HCT116 (cell line): ENCODE data around the gene NEDD4. TPM values are rescaled to one million over a fixed set of nuclear protein-coding genes. Genes with fewer than 3 reads are reported as not detected.

Experiments used
- ATAC-seq: fragments of 200-7000 bp; cut with Tn5 transposase; 2 replicates; pipeline ENCODE4 v1.9.1; 2020; ENCODE audit warnings: mild to moderate bottlenecking, moderate library complexity
- BruUV-seq: library from RNA; stranded (reverse); fragments of 400-500 nt; replicated peaks from 2 replicates; lab custom pipeline; 2021; lab: Mats Ljungman, UMichigan
- CTCF ChIA-PET: fragments of 300-600 bp; sonication (Branson Sonifier 250); formaldehyde crosslinking; loops from one replicate; lab custom pipeline; 2021; ENCODE audit warnings: antibody characterized with exemption; lab: Charles Lee
- POLR2A ChIA-PET: fragments of 300-600, 350-600 bp; sonication (Branson Sonifier 250); formaldehyde crosslinking; loops from one replicate; lab custom pipeline; 2021; ENCODE audit warnings: antibody characterized with exemption; lab: Charles Lee
- RAD21 ChIA-PET, 2 experiments: fragments of 300-600 bp; sonication (Branson Sonifier 250); formaldehyde crosslinking; loops; one replicate each; lab custom pipeline; 2023; ENCODE audit warnings: low total read pairs in 2 of 2; ENCODE audit not compliant: uncharacterized antibody in 2 of 2, unreplicated experiment in 2 of 2, low non-redundant PET in 1 of 2; lab: Charles Lee
- DNase-seq: peaks from one replicate; pipeline ENCODE4 v3.0.0-alpha.2; 2010; ENCODE audit warnings: low read depth, low spot score
- H2AFZ ChIP-seq: fragments of 200-600 bp; shearing (Covaris generic), sonication (generic); 2 replicates; pipeline ENCODE4 v1.6.1; 2017; ENCODE audit warnings: low read depth, mixed run types, mixed read lengths, antibody characterized with exemption, low read length; ENCODE audit not compliant: poor library complexity, severe bottlenecking
- H3K27ac ChIP-seq: 2 replicates; pipeline ENCODE4 v1.5.1; 2012; ENCODE audit warnings: low read depth, low read length
- H3K27me3 ChIP-seq: fragments of 200-600 bp; sonication (generic); 2 replicates; pipeline ENCODE4 v1.6.1; 2016; ENCODE audit warnings: mixed run types, low read length, mixed read lengths; ENCODE audit not compliant: insufficient read depth
- H3K36me3 ChIP-seq, 2 experiments: fragments of 200-500 bp in 1 of 2; fragments of 200-600 bp in 1 of 2; sonication (Bioruptor generic) in 1 of 2; sonication (generic) in 1 of 2; 2 replicates each; pipeline versions ENCODE4 v1.5.1 to v1.6.1; 2014 to 2016; ENCODE audit warnings: low read length in 2 of 2, inconsistent platforms in 1 of 2, mixed read lengths in 1 of 2, mixed run types in 1 of 2; ENCODE audit not compliant: insufficient read depth in 2 of 2, control insufficient read depth in 1 of 2
- H3K4me1 ChIP-seq, 2 experiments: fragments of 200-600 bp in 1 of 2; sonication (generic) in 1 of 2; 2 replicates each; pipeline versions ENCODE4 v1.5.1 to v1.6.1; 2012 to 2017; ENCODE audit warnings: low read length in 2 of 2, inconsistent platforms in 1 of 2, mild to moderate bottlenecking in 1 of 2, mixed read lengths in 1 of 2, mixed run types in 1 of 2, moderate library complexity in 1 of 2; ENCODE audit not compliant: insufficient read depth in 2 of 2, control insufficient read depth in 1 of 2
- H3K4me2 ChIP-seq: fragments of 200-600 bp; sonication (generic); 2 replicates; pipeline ENCODE4 v1.6.1; 2017; ENCODE audit warnings: mixed run types, low read length, mixed read lengths
- H3K4me3 ChIP-seq, 2 experiments: fragments of 200-600 bp in 1 of 2; sonication (generic) in 1 of 2; replicated peaks in 1 of 2; 2 replicates each; pipeline ENCODE4 v1.5.1; 2011 to 2016; ENCODE audit warnings: low read length in 2 of 2, control low read depth in 1 of 2, low read depth in 1 of 2, mild to moderate bottlenecking in 1 of 2, mixed read lengths in 1 of 2, mixed run types in 1 of 2
- H3K79me2 ChIP-seq: fragments of 200-600 bp; sonication (generic); 2 replicates; pipeline ENCODE4 v1.6.1; 2017; ENCODE audit warnings: mild to moderate bottlenecking, mixed run types, low read length, moderate library complexity, mixed read lengths; ENCODE audit not compliant: insufficient read depth
- H3K9ac ChIP-seq: fragments of 200-600 bp; sonication (generic); 2 replicates; pipeline ENCODE4 v1.6.1; 2016; ENCODE audit warnings: low read length, mixed read lengths
- H3K9me2 ChIP-seq: fragments of 200-600 bp; sonication (generic), shearing (Covaris generic); 2 replicates; pipeline ENCODE4 v1.6.1; 2017; ENCODE audit warnings: mixed run types, mild to moderate bottlenecking, moderate library complexity; ENCODE audit not compliant: insufficient read depth
- H3K9me3 ChIP-seq, 2 experiments: fragments of 200-500 bp in 1 of 2; fragments of 200-600 bp in 1 of 2; sonication (Bioruptor generic) in 1 of 2; sonication (generic) in 1 of 2; 2 replicates each; pipeline ENCODE4 v1.6.1; 2014 to 2017; ENCODE audit warnings: low read length in 2 of 2, mixed read lengths in 2 of 2, inconsistent platforms in 1 of 2, low read depth in 1 of 2, mild to moderate bottlenecking in 1 of 2, mixed run types in 1 of 2, moderate library complexity in 1 of 2; ENCODE audit not compliant: control insufficient read depth in 1 of 2, insufficient read depth in 1 of 2
- H4K20me1 ChIP-seq: fragments of 200-600 bp; sonication (generic), shearing (Covaris generic); 2 replicates; pipeline ENCODE4 v1.6.1; 2017; ENCODE audit warnings: mixed run types, mild to moderate bottlenecking, moderate library complexity; ENCODE audit not compliant: insufficient read depth
- ATF3 ChIP-seq: IDR thresholded peaks from 2 replicates; pipeline ENCODE4 v1.6.1; 2012
- CBX3 ChIP-seq: IDR thresholded peaks from 2 replicates; pipeline ENCODE4 v1.6.1; 2012; ENCODE audit warnings: low read depth
- CTCF ChIP-seq, 3 experiments: fragments of 200-600 bp in 1 of 3; sonication (generic) in 1 of 3; IDR thresholded peaks in 2 of 3; conservative IDR thresholded peaks in 1 of 3; 2 replicates each; pipeline ENCODE4 v1.5.1; 2012 to 2017; ENCODE audit warnings: low read depth in 2 of 3, low read length in 2 of 3, antibody characterized with exemption in 1 of 3, borderline replicate concordance in 1 of 3, control low read depth in 1 of 3, mild to moderate bottlenecking in 1 of 3, mixed read lengths in 1 of 3, mixed run types in 1 of 3, moderate library complexity in 1 of 3; ENCODE audit not compliant: insufficient read depth in 1 of 3
- EGR1 ChIP-seq: IDR thresholded peaks from 2 replicates; pipeline ENCODE4 v1.6.1; 2012; ENCODE audit warnings: low read depth
- EZH2 ChIP-seq: fragments of 200-600 bp; sonication (generic); IDR thresholded peaks from 2 replicates; pipeline ENCODE4 v1.6.1; 2017; ENCODE audit warnings: antibody characterized with exemption, mixed run types
- EZH2phosphoT487 ChIP-seq: fragments of 200-600 bp; IDR thresholded peaks from 2 replicates; pipeline ENCODE4 v1.6.1; 2018; ENCODE audit warnings: antibody characterized with exemption, borderline replicate concordance
- FOSL1 ChIP-seq: IDR thresholded peaks from 2 replicates; pipeline ENCODE4 v1.6.1; 2012; ENCODE audit warnings: low read depth
- POLR2A ChIP-seq: IDR thresholded peaks from 2 replicates; pipeline ENCODE4 v1.7.0; 2011; ENCODE audit warnings: borderline replicate concordance; ENCODE audit not compliant: insufficient read depth, insufficient read length; ENCODE audit errors: extremely low read depth
- RAD21 ChIP-seq: IDR thresholded peaks from 2 replicates; pipeline ENCODE4 v1.6.1; 2012; ENCODE audit warnings: low read depth, mild to moderate bottlenecking
- REST ChIP-seq: IDR thresholded peaks from 2 replicates; pipeline ENCODE4 v1.6.1; 2012; ENCODE audit warnings: low read depth
- SRF ChIP-seq: IDR thresholded peaks from 2 replicates; pipeline ENCODE4 v1.6.1; 2012; ENCODE audit warnings: low read depth
- TCF7L2 ChIP-seq: IDR thresholded peaks from 2 replicates; pipeline ENCODE4 v1.7.0; 2011; ENCODE audit warnings: borderline replicate concordance, inconsistent platforms; ENCODE audit not compliant: insufficient read depth, insufficient read length; ENCODE audit errors: extremely low read depth
- YY1 ChIP-seq: IDR thresholded peaks from 2 replicates; pipeline ENCODE4 v1.6.1; 2011; ENCODE audit warnings: low read length, low read depth, moderate library complexity, mild to moderate bottlenecking; ENCODE audit not compliant: insufficient replicate concordance; ENCODE audit errors: extremely low read depth
- ZBTB33 ChIP-seq: IDR thresholded peaks from 2 replicates; pipeline ENCODE4 v1.6.1; 2011; ENCODE audit warnings: mild to moderate bottlenecking, low read length, moderate library complexity; ENCODE audit not compliant: insufficient replicate concordance; ENCODE audit errors: extremely low read depth
- ZFX ChIP-seq: fragments of 450-650 bp; IDR thresholded peaks from 2 replicates; pipeline ENCODE4 v1.6.1; 2017
- ZNF274 ChIP-seq: fragments of 200-500 bp; sonication (Bioruptor generic); IDR thresholded peaks from 2 replicates; pipeline ENCODE4 v1.6.1; 2014; ENCODE audit warnings: mild to moderate bottlenecking, low read depth, low read length, inconsistent platforms
- intact Hi-C: fragments of 100-400 bp; cut with micrococcal nuclease; formaldehyde crosslinking; loops from 2 replicates; pipeline ENCODE4 v1.10.0; 2022
- total RNA-seq: library from RNA; stranded (reverse); gene quantifications from one replicate; pipeline ENCODE4 v1.2.1, GENCODE V29; 2021; ENCODE audit not compliant: unreplicated experiment
- TF ChIP-seq, protein P1 (sequence below): IDR thresholded peaks from 2 replicates; pipeline ENCODE4 v1.6.1; 2012

NEDD4 gene
- total RNA-seq, 1 experiment from 2014 or later: 13.7 TPM

GRCh38 chr15:55884223-55884622 lies 109.2 kb downstream of the NEDD4 start (continued):
- TF ChIP-seq, protein P1, sequence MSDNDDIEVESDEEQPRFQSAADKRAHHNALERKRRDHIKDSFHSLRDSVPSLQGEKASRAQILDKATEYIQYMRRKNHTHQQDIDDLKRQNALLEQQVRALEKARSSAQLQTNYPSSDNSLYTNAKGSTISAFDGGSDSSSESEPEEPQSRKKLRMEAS: no peak
- TF ChIP-seq CTCF (IDR thresholded peaks at IDR 0.05 in 2 of 3, conservative IDR thresholded peaks at IDR 0.05 in 1 of 3; ENCODE audit: borderline replicate concordance in 1 of 3, insufficient read depth in 1 of 3, low read depth in 2 of 3, low read length in 2 of 3): no peak
- TF ChIP-seq ZFX: no peak
- TF ChIP-seq TCF7L2: no peak
- no peak for TF ChIP-seq SRF

- H3K9me3 ChIP-seq: no peaks in the 10 kb centered on the region
- no peaks in the 10 kb centered on the region for H4K20me1 ChIP-seq
- H3K9me2 ChIP-seq: no peaks in the 10 kb centered on the region
- H3K4me2 ChIP-seq: no peak overlapping the region
- CTCF ChIA-PET: no interaction called here
- H2AFZ ChIP-seq: no peak overlapping the region
- RAD21 ChIA-PET: no interaction called here
- H3K4me1 ChIP-seq: no peaks in the 10 kb centered on the region
- ATAC-seq (no peak), DNase-seq (no peak)
- no peaks in the 10 kb centered on the region for H3K27me3 ChIP-seq
- BruUV-seq: no TSS peak
- POLR2A ChIA-PET: no interaction called here
- intact Hi-C loops: no loop called here
- H3K36me3 ChIP-seq: no peaks in the 10 kb centered on the region
- no peak overlapping the region for H3K27ac ChIP-seq
- H3K9ac ChIP-seq: no peak overlapping the region
- no peak overlapping the region for H3K4me3 ChIP-seq
- no peaks in the 10 kb centered on the region for H3K79me2 ChIP-seq
- TF ChIP-seq ZFX (no peak), REST (no peak), TCF7L2 (no peak), EZH2 (no peak), FOSL1 (no peak), YY1 (no peak), EZH2phosphoT487 (no peak), ZBTB33 (no peak), RAD21 (no peak), POLR2A (no peak), ZNF274 (no peak), EGR1 (no peak), ATF3 (no peak), CBX3 (no peak)
- TF ChIP-seq, protein P1: no peak
Measured at GRCh38 chr15:55879181-55879580, 114.2 kb downstream of the NEDD4 start.
